Stimulated activated CD4-positive, alpha-beta T cell treated with anti-CD3 and anti-CD28 coated beads, Interleukin-15, amount 100 ng/mL, for 48 hours (primary cell): ENCODE measurements around the gene LCE1A.
A peak's percentile ranks its signal among the peaks of the same experiment; 100 is the strongest.

Experiments used
- DNase-seq, 2 donors: peaks; one replicate each; pipeline ENCODE4 v3.0.0-alpha.2; 2020; ENCODE audit warnings: low read depth in 2 of 2

The LCE1A gene, protein sequence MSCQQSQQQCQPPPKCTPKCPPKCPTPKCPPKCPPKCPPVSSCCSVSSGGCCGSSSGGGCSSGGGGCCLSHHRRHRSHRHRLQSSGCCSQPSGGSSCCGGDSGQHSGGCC

DNA sequence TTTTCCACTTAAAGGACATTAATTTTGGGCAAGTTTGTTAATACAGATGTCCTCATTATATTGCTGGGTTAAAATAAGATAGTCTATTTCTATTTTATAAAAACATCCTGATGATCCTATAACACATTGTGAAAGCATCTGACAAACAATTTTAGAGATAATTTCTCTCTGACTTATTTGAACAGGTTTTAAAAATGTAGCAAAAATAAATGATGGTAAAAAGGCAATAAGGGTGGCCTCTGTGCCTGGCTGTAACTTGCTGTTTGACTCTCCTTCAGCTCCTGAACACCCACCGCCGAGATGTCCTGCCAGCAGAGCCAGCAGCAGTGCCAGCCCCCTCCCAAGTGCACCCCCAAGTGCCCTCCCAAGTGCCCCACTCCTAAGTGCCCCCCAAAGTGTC, at the start of gene LCE1A:
Gene LCE1A (plus strand): TSS at position 301 of the 400 bp plus-strand sequence. CDS start 0 bp downstream, at position 301.
- no peak for DNase-seq

DNA sequence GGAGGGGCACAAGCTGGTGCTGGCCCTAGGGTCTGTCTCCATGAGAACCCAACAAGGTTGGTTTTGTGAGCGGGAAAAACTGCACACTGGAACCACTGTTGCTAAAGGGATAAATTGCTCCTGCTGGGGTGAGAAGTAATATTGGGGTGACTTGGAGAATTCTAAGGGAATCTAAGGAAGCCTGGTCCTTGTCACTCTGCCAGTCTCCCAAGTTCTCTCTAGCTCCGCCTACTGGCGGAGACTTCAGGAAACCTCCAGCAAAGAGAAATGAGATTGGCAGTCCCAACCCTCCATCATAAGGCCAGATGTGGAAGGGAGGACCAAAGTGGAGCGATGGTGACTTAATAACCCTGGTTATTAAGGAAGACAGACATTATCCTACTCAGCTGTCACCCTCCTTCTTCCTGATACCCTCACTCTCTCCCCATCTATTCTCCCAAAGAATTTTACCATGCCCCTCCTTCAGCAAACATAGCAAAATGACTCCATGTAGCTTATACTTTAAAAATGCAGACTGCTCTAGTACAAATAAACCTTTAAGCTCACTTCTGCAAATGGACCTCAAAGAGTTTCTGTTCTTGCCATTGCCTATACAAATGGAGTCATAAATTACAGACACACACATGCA, 49.6 kb upstream of the LCE1A start:
- no peak for DNase-seq

DNA sequence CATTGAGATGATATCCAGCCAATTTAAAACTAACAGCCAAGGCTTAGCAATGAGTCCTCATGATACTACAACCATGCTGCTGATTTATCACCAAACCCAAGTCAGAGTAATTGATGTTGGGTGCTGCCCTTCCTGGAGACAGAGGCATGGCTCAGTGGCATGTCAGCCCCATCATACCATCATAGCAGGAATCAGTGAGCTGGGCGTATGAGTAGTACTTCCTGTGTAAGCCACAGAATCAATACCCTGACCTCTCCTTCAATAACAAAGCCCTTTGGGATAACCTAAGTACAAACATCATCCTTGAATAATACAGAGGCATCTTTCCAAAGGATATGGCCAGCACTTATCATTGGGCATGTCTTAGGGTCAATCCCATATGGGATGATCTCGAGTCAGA, 44.2 kb upstream of the LCE1A start:
- DNase-seq: no peak

DNA sequence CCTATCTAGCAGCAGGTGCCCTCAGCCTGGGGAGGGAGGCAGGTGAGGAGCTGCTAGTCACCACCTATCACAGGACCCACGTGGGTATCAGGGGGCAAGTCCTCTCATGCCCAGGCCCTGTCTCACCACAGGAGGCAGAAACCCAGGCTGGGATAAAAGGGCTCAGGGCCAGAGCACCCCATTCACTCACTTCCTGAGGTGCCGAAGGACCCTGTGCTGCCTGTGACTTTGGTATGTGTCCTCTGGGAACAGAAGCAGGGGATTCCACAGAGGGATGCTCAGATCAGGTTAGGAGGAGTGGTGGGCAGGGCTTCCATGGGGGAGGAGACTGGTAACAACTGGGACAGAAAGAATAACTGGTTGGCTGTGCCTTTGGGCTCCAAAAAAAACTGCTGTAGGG, 41.2 kb upstream of the LCE1A start, which contains the start of gene LCE1E:
Gene LCE1E (plus strand): TSS at position 181 of the 400 bp plus-strand sequence. CDS start 1,043 bp downstream, outside the sequence.
- DNase-seq: no peak

DNA sequence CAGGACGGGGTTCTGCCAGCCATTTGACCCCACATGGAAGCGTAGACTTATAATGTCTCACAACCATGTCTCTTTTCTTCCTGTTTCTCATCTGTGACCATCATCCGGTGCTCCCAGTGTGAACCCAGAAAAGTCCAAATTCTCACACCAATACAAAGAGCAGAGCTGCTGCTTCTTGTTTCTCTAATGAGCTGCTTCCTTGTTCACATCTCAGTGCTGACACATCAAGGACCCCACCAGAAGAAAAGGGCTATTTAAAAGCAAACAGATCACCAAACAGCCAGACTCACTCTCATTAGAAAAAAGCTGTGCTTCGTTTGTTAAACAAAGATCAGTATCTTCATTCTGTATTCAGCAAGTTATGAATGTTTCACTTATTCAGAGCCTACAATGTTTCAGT, 31.6 kb upstream of the LCE1A start:
- no peak for DNase-seq

DNA sequence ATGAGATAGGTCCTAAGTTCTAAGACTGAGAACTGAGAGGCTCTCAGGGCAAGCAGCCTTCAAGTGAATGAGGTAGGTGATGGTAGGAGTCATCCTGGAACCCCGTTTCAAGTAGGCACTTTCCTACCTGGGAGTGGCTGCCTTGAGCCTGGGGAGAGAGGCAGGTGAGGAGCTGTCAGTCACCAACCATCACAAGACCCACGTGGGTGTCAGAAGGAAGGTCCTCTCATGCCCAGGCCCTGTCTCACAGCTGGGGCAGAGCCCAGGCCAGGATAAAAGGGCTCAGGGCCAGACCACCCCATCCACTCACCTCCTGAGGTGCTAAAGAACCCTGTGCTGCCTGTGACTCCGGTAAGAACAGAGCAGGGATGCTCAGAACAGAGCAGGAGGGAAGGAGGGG, 30.9 kb upstream of the LCE1A start, which contains the start of gene LCE1D:
Gene LCE1D (plus strand): TSS at position 301 of the 400 bp plus-strand sequence. CDS start 1,074 bp downstream, outside the sequence.
- DNase-seq: no peak

DNA sequence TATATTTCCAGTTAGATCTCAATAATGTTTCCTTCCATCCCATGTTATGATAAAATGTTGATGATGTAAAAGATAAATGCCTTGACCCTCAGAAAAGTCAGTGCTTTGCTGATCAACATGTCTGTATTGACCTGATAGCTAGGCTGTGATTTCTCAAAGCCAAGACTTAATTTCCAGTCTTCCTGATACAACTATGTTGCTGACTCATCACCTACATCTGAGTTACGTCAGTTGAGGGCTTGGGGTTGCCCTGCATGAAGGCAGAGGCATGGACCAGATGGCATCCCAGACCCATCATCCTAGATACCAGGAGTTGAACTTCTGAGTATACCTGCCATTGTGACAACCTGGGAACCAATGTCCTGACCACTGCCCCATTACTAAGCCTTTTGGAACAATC, 25.9 kb upstream of the LCE1A start:
- no peak for DNase-seq

DNA sequence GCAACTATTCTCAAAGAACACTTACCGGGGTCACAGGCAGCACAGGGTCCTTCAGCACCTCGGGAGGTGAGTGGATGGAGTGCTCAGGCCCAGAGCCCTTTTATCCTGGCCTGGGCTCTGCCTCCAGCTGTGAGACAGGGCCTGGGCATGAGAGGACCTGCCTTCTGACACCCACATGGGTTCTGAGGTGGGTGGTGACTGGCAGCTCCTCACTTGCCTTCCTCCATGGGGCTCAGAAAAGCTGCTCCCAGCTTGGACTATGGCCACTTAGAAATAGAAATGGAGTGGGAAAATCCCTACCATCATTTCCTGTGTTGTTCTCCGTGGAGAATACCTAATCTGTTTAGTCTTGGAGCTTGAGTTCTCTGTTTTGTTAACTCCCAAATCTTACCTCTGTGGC, 20.7 kb upstream of the LCE1A start, which contains the start of gene LCE1C:
Gene LCE1C (minus strand): TSS at position 76 of the 400 bp plus-strand sequence. CDS start 1,173 bp downstream, outside the sequence.
- DNase-seq: no peak

DNA sequence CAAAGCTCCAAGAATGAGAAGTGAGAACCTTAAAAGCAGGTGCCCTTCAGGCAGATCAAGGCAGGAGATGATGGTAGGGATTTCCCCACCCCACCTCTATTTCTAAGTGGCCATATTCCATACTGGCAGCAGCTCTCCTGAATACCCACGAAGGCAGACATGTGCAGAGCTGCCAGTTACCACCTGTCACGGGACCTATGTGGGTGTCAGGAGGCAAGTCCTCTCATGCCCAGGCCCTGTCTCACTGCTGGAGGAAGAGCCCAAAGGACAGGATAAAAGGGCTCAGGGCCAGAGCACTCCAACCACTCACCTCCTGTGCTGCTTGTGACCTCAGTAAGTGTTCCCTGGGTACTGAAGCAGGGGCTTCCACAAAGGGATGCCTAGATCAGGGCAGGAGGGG, 16.2 kb upstream of the LCE1A start:
- no peak for DNase-seq

DNA sequence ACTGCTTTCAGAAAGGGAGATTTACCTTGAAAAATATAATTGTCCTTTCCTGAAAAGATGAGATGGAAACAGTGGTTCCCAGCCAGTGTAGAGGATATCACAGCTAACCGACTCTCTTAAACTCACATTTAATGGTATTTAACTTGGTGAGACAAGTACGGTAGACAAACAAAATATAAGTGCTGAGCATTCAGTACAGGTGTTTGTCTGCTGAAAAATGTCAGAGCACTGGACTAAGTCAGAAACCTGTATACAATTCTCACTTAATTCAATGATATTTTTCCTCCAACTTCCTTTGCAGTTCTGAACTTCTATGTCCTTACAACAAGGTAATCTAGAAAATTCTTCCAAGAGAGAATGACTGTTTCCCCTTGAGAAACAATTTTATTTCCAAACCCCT, 15.6 kb upstream of the LCE1A start, which contains the start of gene LCE1B:
Gene LCE1B (plus strand): TSS at position 301 of the 400 bp plus-strand sequence. CDS start 476 bp downstream, outside the sequence.
- DNase-seq: no peak

DNA sequence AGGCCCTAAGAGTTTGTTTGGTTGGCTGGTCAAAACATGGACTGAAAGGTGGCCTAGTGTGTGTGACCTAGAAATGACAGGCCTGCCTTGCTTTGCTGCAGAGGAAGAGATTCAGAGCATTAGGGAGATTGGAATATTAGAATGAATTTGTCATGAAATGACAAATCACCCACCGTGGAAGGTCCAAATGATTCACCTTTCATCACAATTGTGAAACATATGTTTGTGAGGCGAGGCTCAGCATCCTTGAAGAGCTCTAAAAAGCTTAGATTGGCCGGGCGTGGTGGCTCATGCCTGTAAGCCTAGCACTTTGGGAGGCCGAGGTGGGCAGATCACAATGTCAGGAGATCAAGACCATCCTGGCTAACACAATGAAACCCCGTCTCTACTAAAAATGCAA, 10.0 kb upstream of the LCE1A start:
- DNase-seq: no peak

DNA sequence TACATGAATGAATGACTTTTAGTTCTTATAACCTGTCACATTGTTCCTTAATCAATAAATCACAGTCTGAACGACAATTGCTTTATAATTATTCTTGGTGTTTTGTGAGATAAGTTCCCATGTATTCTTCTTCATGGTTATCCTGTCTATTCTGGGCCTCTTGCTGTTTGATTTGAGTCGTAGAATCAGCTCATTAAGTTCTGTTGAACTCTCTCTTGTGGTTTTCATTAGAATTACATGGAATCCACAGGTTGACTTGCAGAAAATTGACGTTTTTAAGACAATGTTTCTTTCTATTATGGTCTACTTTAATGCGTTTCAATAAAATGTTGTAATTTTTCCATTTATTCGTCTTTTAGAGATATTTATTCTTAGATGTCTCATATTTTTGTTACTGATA, 4.0 kb upstream of the LCE1A start:
- DNase-seq: no peak

DNA sequence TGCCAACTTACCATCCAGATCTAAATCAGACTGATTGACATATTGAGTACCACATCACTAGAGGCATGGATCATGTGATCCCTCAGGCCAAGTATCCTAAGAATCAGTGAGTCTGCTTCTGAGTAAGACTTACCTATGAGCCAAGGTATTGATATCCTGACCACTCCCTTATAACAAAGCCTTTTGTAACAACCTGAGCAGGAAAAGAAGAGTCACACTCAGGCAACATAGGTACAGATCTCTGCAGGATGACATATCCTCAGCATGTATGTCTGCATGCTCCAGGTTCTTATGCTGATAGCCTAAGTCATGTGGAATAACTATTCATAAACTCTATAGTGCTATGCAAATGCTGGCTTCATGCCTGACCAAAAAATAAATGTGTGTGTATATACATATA, 2.3 kb upstream of the LCE1A start:
- no peak for DNase-seq

DNA sequence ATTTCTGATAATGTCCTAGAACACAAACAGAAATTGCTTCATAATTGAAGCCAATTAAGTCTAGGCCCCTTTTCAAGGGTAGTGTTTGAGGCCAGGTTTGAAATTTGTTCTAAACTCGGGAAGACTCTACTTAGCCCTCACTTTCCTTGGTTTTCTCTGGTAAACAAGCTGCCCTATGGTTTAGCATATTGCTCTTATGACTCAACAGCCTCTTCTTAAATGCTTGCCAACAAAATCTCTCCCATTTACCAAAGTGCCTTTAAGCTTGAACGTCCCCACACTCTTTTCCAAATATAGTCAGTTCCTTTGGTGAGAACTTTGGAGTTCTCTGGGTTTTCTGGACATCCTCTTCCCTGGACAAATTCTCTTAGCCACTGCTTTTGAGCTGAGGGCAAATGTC, 9.6 kb downstream of the LCE1A start:
- DNase-seq: no peak

DNA sequence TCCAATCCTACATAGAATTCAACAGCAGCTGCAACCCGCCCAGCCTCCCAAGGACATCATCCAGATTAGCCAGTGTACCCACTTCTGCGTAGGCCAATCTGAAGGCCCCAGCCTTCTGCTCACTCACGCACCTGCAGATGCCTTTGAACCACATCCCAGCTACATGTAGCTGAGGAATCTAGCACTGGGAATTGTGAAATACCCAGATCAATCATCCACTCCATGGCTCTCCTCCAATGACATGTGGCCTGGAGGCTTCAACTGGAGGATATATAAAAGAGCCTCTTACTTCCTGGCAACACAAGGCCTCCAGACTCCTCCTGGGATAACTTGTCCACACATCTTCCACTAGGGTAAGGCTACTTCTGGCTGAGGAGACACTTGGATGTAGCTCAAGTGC, 15.3 kb downstream of the LCE1A start, which contains the start of gene LCE6A:
Gene LCE6A (plus strand): TSS at position 301 of the 400 bp plus-strand sequence. CDS start 665 bp downstream, outside the sequence.
- DNase-seq: no peak

DNA sequence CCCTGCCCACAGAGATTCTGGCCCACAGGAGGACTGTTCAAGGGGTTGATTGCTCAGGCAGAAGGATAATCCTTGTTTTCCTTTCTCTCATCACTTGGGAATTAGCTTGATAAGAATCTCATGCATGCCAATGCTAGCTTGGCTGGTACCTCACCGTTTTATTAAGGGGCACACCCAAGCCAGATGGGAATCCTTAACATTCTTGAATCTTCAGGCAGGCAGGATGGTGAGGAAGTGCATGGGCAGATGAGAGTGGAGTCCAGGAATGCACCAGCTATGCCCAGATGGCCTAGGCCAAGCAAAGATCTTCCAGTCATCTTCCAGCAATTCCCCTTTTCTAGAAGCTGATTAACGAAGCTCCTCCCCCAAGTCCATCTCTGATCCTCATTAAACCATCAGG, 28.4 kb downstream of the LCE1A start:
- DNase-seq: no peak

DNA sequence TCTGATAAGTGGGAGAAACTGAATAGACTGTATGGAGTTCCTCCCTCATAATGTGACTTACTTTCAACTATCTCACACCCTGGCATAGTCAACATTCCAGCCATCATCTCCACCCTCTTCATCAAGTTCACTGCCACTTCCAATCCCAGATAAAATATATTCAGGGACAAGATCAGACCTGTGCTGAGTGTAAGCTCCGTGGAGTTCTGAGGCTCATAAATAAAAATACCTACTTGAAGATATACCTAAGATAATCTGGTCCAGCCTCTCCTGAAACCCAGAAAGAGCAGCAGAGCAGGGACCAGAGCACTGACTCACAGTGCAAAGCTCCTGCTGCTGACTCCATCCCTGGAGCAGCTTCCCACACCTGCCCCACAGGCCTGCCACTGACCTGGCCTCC, 30.8 kb downstream of the LCE1A start:
- DNase-seq: no peak

DNA sequence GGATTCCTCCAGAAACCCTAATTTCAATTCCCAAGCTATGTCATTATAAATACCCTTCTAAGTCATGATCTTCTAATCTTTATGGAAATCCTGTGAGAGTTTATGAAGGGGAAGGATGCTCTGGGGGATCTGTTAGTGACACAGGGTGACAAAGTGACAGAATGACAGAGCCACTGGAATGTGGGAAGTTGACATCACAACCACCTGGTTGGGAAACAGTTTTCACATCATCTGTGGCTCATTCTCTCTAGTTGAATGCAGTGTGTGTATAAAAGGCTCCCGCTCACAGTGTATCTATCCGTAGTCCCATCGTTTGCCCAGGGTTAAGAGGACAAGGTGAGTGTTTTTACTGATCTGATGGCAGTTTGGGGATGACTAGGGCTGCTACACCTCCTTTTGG, 32.4 kb downstream of the LCE1A start, which contains the start of gene LCE7A:
Gene LCE7A (plus strand): TSS at position 301 of the 400 bp plus-strand sequence. CDS start 702 bp downstream, outside the sequence.
- DNase-seq: no peak

DNA sequence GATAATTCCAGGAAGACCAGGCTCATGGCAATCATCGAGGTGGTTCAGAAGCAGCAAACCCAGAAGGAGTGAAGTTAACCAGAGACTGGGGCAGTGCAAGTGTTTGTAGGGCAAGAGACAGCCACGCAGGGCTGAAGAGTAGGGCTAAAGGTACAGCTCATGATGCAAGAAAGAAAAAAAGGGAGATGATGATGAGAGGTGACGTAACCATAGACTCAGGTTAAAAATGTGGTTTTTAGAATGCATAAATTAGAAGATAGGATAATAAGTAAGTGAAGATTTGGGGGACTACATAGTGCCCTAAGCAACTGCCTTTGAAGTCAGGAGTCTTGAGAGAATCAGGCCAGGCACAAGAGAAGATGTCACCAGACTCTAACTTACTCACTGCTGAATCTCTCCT, 32.9 kb downstream of the LCE1A start:
- DNase-seq: no peak

DNA sequence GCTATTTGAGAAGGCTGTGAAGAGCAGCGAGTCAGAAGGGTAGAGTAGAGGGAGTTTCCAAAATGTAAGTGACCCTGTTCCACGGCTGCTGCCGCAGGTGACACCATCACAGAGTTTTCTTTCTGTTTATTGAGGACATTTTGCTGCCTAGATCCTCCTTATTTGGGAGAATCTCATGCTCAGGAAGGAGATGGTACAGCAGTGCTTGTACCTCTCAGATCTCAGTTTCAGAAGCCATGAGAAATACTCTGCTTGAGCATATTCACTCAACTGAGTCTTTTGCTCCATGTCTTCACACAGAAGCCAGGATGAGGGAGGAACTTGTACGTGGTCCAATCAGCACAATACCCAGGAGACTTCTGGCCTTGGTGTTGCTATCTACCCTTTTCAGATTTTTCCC, 34.1 kb downstream of the LCE1A start:
- DNase-seq: no peak

DNA sequence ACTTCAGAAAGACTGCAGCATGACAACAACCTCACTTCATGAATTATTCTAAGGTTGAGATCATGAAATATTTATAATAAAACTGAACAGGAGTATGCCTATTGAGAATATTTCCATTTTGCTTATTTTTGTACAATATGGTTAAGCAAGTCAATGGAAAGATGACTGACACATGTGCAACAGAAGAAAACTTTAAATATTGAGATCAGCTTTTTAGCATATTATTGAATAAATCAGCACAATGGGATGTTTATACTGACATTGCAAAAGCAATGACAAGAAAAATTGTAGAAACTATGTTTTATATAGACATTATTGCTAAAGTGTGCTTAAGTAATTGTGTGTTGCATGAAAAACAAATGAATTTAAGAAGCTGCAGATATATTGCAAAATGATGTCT, 37.2 kb downstream of the LCE1A start:
- no peak for DNase-seq

DNA sequence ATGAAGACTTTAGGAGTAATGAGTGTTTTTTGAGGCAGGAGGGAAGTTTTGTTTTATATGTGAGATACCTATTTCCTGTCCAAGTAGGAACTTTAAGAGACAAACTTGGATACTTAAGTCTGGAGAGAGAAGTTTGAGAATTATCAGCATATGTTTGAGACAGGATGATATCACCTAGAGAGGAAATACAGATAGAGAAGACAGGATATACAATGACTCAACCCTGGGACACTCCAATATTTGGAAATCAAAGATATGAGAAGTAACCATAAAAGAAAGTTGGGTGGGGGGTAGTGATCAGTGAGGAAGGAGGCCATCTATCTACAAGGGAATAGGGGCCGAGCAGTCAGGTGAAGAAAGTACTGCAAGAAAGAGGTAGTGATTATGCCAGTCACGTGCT, 39.0 kb downstream of the LCE1A start:
- no peak for DNase-seq

DNA sequence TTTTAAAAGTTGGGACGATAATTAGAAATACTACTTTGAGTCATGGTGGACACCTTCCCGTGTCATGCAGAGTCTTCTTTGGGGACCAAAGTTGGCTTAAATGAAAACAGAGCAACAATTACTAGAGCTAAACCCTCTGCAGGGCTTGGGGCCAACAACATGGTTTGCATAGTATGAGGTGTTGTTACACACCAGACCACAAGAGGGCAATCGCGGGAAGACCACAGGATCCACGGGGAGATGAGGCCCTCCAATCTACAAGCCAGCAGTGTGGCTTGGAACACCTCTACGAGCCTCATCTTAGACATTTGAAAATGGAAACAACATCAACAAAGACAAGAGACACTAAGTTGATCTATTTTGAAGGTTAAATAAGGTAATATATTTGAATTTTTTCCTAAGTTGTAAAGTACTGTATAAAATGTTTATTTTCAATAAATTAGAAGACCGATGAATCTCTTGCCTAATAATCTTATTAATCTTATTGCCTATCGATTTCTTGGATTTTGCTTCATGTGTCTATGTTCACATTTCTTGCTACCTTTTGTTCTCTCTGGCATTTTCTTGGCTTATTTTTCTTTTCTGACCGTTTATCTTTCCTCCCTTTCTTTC, 42.6 kb downstream of the LCE1A start:
- peak; percentile 33 to 49 for DNase-seq
